ENCODE results near the gene SPSB2.

- no peak for TF ChIP-seq EZH2 (IDR thresholded peaks at IDR 0.05)
- TF ChIP-seq POLR2AphosphoS5 (IDR thresholded peaks at IDR 0.05; ENCODE audit: borderline replicate concordance, low read depth, low read length): no peak; the same call in 1 of the 2 replicates
- no peak for TF ChIP-seq FOXP2 (optimal IDR thresholded peaks at IDR 0.05; ENCODE audit: control extremely low read depth, extremely low read length, insufficient read depth)
Measured at GRCh38 chr12:6868211-6869048, 4.7 kb downstream of the SPSB2 start.
